ENCODE results near the gene NINJ1.

GRCh38 chr9:93155716-93156474 is 21.8 kb upstream of the NINJ1 start:
- no peak for TF ChIP-seq EZH2phosphoT487 (IDR thresholded peaks at IDR 0.05; ENCODE audit: borderline replicate concordance, low read depth)
- TF ChIP-seq EP300 (IDR thresholded peaks at IDR 0.05; ENCODE audit: borderline replicate concordance in 1 of 2, low read depth in 1 of 2, low read length in 1 of 2) = peak in 1 of 2 experiments; percentile 13; a peak in 1 of 4 replicates
- no peak for TF ChIP-seq CTCF (IDR thresholded peaks at IDR 0.05)
- TF ChIP-seq SMC3 (IDR thresholded peaks at IDR 0.05; ENCODE audit: low read depth, low read length) = no peak
- TF ChIP-seq JUND (IDR thresholded peaks at IDR 0.05) = no peak
- no peak for TF ChIP-seq POLR2AphosphoS5 (IDR thresholded peaks at IDR 0.05; ENCODE audit: low read depth, low read length)
- TF ChIP-seq PBX3 (IDR thresholded peaks at IDR 0.05) = no peak
- no peak for TF ChIP-seq MAX (IDR thresholded peaks at IDR 0.05; ENCODE audit: low read depth)
- TF ChIP-seq TAF1 (IDR thresholded peaks at IDR 0.05; ENCODE audit: borderline replicate concordance, low read depth, low read length) = no peak
- TF ChIP-seq RAD21 (IDR thresholded peaks at IDR 0.05; ENCODE audit: low read length) = no peak
- no peak for TF ChIP-seq IRF3 (IDR thresholded peaks at IDR 0.05; ENCODE audit: low read depth, low read length)

Measured in SK-N-SH (cell line).